ENCODE results near the gene COPS7A.
"Not testable (repeated sequence)": the region's sequence is repeated elsewhere in the genome, so short reads cannot be mapped to it uniquely, and the experiment has no call there.

The COPS7A gene

DNA sequence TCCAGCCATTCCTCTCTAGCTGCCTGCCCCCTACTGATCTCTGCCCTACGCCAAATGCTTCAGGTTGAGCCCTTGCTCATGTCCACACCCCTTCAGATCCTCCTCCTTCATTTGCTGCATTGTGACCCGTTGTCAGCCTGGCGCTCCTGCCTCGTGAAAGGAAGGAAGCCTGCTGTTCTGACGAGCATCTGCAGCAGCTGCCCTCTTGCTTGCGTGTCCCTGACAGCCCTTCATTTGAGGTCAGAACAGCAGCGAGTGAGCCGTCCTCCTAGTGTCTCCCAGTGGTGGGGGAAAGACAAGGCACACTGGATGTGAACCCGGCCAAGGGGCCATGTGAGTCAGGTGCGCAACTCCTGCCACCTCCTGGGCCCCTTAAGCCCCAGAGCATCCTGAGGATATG, 20.2 kb upstream of the COPS7A start:
- no peak for DNase-seq

DNA sequence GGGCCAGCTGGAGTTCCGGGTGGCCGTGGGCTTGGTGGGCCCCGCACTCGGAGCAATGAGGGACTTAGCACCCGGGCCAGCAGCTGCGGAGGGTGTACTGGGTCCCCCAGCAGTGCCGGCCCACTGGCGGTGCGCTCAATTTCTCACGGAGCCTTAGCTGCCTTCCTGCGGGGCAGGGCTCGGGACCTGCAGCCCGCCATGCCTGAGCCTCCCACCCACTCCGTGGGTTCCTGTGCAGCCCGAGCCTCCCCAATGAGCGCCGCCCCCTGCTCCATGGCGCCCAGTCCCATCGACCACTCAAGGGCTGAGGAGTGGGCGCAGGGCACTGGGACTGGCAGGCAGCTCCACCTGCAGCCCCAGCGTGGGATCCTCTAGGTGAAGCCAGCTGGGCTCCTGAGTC, 15.5 kb upstream of the COPS7A start:
- not testable (repeated sequence) for DNase-seq

DNA sequence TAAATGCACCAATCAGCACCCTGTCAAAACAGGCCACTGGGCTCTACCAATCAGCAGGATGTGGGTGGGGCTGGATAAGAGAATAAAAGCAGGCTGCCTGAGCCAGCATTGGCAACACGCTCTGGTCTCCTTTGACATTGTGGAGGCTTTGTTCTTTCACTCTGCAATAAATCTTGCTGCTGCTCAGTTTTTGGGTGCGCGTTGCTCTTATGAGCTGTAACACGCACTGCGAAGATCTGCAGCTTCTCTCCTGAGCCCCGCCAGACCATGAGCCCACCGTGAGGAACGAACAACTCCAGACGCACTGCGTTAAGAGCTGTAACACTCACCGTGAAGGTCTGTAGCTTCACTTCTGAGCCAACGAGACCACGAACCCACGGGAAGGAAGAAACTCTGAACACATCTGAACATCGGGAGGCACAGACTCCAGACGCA, 14.9 kb upstream of the COPS7A start:
- no peak for DNase-seq

DNA sequence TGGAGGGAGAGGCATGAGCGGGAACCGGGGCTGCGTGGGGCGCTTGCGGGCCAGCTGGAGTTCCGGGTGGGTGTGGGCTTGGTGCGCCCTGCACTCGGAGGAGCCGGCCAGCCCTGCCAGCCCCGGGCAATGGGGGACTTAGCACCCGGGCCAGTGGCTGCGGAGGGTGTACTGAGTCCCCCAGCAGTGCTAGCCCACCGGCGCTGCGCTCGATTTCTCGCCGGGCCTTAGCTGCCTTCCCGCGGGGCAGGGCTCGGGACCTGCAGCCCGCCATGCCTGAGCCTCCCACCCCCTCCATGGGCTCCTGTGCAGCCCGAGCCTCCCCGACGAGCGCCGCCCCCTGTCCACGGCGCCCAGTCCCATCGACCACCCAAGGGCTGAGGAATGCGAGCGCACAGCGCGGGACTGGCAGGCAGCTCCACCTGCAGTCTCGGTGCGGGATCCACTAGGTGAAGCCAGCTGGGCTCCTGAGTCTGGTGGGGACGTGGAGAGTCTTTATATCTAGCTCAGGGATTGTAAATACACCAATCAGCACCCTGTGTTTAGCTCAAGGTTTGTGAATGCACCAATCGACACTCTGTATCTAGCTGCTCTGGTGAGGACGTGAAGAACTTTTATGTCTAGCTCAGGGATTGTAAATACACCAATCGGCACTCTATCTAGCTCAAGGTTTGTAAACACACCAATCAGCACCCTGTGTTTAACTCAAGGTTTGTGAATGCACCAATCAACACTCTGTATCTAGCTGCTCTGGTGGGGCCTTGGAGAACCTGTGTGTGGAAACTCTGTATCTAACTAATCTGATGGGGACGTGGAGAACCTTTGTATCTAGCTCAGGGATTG, 7.6 kb upstream of the COPS7A start:
- not testable (repeated sequence) for DNase-seq

DNA sequence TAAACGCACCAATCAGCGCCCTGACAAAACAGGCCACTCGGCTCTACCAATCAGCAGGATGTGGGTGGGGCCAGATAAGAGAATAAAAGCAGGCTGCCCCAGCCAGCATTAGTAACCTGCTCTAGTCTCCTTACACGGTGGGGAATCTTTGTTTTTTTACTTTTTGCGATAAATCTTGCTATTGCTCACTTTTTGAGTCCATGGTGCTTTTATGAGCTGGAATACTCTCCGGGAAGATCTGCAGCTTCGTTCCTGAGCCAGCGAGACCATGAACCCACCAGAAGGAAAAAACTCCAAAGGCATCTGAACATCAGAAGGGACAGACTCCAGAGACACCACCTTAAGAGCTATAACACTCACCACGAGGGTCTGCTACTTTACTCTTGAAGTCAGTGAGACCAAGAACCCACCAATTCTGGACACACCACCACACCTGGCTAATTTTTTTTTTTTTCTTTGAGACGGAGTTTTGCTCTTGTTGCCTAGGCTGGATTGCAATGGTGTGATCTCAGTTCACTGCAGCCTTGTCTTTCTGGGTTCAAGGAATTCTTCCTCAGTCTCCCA, 6.9 kb upstream of the COPS7A start:
- DNase-seq, result no peak

DNA sequence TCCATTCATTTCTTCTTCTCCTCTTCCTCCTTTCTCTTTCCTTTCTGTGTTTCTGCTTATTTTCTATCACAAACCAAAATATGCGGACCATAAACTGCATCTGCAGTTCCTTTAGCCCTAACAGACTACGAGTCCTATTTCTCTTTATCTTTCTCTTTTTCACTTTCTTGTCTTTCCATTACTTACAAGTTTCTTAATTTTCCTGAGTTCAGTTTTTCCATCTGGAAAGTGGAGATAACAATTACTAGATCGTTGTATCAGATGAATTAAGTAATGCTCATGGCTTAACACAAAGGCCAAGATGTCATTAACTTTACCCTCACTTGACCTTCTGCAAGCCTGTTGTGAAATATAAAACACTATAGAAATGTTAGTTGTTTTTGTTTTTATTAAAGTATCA, 983 bp upstream of the COPS7A start:
- no peak for DNase-seq

DNA sequence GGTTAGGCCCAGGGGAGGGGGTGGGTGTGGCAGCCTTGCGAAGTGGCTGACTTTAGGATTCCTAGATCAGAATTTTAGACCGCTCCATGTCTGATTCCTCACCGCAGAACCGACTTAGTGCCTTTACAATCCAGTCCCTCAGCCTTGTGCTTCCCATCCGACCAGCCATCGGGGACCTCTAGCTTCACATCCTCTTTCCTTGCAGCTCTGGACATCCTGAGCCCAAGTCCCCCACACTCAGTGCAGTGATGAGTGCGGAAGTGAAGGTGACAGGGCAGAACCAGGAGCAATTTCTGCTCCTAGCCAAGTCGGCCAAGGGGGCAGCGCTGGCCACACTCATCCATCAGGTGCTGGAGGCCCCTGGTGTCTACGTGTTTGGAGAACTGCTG, 557 bp downstream of the COPS7A start:
- DNase-seq, result no peak

DNA sequence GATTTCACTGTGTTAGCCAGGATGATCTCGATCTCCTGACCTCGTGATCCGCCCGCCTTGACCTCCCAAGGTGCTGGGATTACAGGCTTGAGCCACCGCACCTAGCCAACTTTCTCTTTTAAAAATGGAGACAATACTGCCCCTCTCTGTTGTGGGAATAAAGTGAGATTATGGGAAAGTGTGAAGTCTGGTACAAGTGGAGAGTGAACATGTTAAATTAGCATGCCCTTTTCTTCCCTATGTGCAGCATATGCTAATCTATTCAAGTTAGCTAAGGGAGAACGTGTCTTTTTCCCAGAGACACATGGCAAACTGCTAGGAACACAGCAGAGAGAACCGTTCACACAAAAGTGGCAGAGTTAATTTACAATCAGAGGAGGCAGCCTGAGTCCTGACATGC, 1.5 kb downstream of the COPS7A start:
- DNase-seq, result no peak

DNA sequence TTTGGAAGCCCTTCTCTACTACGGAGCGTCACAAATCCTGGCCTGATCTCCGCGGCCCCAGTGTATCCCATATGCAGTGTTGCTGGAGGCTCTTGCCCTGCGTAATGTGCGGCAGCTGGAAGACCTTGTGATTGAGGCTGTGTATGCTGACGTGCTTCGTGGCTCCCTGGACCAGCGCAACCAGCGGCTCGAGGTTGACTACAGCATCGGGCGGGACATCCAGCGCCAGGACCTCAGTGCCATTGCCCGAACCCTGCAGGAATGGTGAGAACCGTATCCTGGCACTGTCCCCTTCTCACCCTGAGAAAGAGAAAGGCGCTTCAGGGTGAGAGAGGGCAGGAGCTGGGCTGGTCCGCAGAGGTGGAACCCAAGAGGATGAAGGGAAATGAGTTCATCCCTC, 5.3 kb downstream of the COPS7A start:
- no peak for DNase-seq

DNA sequence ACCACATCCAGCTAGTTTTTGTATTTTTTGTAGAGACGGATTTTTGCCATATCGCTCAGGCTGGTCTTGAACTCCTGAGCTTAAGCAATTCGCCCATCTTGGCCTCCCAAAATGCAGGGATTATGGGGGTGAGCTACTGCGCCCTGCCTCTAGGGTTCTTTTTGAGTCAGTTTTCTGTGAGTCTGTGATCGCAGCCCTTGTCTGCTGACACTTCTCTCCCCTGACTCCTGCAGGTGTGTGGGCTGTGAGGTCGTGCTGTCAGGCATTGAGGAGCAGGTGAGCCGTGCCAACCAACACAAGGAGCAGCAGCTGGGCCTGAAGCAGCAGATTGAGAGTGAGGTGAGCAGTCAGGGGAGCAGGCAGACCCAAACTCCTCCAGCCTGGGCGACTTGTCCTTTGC, 6.3 kb downstream of the COPS7A start:
- DNase-seq, result no peak

DNA sequence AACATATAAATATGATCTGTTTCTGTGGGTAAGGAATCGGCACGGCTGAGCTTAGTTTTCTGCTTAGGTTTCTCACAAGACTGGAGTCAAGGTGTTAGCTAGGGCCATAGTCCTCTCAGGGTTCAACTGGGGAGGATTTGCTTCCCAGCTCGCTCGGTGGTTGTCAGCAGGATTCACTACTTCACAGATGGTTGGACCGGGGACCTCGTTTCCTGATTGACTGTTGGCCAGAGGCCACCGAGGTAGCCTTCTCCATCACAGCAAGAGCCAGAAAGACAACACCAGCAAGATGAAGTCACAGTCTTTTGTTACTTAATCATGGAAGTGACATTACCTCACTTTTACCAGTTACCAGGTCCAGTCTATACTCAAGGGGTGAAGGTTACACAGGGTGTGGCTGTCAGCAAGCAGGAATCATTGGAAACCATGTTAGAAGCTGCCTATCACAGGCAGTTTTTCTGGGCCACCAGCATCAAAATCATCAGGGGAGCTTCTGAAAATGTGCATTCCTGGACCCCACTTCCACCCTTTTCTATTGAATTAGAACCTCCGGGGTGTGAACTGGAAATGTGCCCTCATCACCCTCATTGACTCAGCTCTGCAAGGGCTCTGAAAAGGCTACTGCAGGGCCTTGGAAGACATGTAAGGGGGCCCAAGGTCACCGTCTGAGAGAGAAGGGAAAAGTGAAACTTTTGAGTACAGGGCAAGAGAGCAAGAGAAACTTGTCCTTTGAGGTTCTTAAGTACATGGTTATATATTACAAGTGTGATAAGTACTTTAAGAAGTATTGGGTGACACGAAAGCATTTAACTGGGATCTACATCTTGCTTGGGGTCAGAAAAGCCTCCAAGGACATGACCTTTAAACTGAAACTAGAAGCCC, 10.9 kb downstream of the COPS7A start:
- no peak for DNase-seq

DNA sequence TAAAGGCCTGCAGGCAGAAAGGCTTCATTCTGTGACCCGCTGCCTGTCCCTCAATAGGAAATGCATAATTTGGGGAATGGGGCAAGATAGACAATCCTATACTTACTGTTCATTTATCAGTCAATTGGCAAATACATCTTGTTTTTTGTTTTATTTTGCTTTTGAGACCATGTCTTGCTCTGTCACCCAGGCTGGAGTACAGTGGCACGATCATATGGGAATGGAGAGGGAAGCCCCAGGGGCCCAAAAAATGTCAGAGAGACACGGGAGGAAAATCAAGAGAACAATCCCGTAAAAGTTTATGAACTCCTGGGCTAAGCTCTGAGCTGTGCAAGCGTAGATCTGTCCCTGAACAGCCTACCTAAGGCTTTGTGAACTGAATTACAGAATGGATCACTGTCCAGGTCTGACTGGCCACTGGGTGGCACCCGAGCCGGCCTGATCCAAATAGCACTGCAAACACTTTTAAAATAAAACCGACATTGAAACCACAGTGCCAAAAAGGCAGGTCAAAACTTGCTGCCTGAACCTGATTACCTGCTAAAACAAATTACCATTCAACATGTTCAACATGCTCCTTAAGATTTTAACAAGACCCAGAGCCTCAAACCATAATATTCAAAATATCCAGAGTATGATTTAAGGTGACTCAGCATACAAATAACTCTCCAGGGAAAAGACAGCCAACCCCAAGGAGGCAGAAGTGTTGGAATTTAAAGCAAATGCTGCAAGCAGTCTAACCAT, 11.8 kb downstream of the COPS7A start:
- DNase-seq, result no peak

DNA sequence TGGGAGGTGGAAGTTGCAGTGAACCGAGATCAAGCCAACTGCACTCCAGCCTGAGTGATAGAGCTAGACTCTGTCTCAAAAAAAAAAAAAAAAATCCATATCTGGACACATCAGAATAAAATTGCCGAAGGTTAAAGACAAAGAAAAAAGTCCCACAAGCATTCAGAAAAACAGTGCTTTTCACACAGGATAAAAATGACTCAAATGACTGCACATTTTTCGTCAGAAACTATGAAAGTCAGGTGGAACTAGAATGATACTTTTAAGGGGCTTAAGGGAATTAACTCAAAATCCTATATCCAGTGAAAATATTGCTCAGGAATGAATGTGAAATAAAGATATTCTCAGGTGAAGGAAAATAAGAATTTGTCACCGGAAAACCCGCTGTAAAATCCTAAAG, 12.9 kb downstream of the COPS7A start:
- DNase-seq, result no peak

DNA sequence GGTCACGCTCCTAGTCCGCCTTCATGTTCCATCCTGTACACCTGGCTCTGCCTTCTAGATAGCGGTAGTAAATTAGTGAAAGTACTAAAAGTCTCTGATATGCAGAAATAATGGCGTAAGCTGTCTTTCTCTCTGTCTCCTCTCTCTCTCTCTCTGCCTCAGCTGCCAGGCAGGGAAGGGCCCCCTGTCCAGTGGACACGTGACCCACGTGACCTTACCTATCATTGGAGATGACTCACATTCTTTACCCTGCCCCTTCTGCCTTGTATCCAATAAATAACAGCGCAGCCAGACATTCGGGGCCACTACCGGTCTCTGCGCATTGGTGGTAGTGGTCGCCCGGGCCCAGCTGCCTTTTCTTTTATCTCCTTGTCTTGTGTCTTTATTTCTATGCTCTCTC, 18.2 kb downstream of the COPS7A start:
- DNase-seq, result not testable (repeated sequence)

DNA sequence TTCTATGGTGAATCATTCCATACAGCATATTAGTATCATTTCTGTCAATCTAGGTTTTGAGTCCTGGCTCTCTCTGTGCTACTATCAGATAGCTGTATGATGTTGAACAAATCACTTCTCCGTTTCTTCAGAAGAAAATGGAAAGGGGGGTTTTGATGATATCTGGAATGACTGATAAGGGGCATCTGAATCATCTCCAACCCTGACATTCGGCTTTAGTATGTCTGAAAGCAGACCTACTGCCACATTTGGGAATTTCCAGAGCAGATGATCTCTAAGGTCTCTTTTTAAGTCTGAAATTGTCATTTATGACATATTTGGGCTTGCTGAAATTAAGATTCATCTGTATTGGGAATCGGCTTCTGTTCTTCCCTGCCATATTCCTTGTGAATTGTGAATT, 19.0 kb downstream of the COPS7A start:
- no peak for DNase-seq

DNA sequence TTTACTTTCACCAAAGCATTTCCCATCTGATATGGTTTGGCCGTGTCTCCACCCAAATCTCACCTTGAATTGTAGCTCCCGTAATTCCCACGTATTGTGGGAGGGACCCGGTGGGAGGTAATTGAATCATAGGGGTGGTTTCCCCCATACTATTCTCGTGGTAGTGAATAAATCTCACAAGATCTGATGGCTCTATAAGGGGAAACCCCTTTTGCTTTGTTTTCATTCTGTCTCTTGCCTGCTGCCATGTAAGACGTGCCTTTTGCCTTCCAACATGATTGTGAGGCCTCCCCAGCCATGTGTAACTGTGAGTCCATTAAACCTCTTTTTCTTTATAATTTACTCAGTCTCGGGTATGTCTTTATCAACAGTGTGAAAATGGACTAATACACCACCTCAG, 19.5 kb downstream of the COPS7A start:
- DNase-seq, result not testable (repeated sequence)

DNA sequence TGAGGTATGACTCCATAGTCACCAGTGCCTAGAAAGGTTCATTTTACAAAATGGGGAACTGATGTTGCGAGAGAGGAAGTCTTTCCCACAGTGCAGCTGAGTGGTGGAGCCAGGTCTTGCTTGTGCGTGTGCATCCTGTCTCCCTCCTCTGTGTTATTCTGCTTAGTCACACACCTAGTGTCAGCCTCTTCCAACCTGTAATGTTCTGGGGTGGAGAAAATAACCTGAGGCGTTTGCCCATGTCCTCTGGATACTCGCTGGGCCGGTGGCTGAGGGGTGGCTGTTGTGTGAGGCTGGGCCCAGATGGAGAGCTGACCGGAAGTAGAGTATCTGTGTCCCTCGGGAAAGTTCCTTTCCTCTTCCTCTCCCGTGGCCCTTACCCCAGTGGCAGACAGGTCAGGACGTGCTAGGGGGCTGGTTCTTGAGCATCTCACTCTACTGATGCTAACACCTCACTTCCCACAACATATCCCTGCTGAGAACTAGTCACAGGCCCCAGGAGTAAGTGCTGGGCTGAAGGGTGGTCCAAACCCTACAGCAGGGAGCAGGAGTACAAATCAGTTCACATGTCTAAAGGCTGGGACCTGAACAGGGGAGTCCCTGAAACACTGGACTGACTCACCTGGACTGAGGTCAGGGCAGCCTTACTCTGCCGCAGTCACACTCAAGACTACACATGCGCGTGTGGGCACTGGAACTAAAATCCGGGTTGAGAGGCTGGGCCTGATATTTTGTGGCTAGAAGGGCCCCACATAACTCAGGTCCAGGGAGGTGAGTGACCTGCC, 22.1 kb downstream of the COPS7A start:
- no peak for DNase-seq

DNA sequence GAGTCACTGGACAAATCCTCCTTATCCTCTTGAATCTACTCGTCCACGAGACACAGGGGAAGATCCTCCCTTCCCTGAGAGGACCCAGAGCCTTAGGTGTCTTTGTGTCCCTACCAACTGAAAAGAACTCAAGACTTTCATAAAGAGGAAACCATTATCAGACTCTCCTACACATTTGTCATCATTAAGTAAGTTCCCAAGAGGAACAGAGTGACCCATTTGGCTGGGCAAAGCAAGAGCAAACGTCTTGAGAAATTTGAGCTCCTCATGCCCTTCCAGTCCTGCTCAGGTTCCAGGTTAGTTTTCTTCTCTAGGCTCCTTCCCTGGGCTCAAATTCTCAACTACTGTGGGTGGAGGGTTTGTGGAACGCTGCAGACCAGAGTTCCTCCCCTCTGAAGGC, 23.4 kb downstream of the COPS7A start:
- DNase-seq, result no peak

DNA sequence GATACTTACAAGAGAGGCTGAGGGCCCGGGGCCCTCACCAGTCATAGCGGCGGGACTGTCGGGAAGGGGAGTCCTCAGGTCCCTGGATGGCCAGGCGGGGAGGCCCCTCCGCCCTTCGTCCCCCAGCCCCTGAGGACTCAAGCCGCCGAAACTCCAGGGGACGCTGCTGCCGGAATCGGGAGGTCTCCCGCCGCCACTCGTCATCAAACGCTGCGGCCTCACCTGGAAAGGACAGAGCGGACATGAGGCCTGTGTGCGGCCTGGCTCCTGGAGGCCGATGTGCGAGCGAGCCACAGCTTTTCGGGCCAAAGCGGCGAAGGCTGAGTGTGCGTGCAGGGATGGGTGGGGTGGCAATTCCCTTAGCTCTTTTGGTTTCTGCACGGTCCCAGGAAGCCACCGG, 24.9 kb downstream of the COPS7A start:
- DNase-seq, result no peak

DNA sequence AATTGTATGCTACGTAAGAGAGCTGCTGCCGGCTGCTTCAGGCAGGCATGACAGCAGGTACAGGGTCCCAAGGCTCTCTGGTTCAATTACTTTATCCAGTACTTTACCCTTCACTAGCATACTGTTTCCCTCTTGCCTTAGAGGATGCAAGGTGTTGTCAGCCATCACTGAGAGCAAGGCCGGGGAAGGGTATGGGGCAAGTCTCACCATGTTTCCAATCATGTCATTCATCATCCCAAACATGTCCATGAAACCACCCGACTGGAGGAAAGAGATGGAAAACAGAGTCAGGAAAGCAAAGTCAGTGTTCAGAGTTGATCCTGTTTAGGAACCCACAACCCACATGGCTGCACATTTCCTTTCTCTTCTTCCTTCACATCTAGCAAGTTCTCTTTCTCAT, 26.7 kb downstream of the COPS7A start:
- DNase-seq, result no peak

DNA sequence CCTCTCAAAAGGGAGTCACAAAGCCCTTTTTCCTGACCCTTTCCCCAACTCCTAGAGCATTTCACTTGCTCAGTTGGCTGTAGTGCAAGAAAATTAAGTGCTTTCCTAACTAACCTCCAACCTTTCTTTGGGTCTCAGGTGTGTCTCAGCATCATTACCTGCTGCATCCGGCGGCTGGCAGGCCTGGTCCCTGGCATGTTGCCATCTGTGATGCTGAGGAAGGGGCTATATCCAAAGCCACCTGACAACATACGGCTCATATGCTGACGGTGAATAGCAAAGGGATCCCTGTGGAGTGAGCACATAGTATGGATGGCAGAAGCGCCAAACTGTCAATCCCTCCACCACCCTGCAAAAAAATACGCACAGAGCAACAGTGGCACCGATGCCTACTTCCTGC, 27.9 kb downstream of the COPS7A start:
- DNase-seq, result no peak

Data from NCI-H1417 treated with DMSO at 0.1 percent for 48 hours (cell line).